ENCODE data around the gene ADAMTSL2. TPM values are rescaled to one million over a fixed set of nuclear protein-coding genes. Genes with fewer than 3 reads are reported as not detected.
A peak's percentile ranks its signal among the peaks of the same experiment; 100 is the strongest.

ADAMTSL2 gene
- total RNA-seq, 1 donor from 2014 or later = 2.0 TPM

DNA sequence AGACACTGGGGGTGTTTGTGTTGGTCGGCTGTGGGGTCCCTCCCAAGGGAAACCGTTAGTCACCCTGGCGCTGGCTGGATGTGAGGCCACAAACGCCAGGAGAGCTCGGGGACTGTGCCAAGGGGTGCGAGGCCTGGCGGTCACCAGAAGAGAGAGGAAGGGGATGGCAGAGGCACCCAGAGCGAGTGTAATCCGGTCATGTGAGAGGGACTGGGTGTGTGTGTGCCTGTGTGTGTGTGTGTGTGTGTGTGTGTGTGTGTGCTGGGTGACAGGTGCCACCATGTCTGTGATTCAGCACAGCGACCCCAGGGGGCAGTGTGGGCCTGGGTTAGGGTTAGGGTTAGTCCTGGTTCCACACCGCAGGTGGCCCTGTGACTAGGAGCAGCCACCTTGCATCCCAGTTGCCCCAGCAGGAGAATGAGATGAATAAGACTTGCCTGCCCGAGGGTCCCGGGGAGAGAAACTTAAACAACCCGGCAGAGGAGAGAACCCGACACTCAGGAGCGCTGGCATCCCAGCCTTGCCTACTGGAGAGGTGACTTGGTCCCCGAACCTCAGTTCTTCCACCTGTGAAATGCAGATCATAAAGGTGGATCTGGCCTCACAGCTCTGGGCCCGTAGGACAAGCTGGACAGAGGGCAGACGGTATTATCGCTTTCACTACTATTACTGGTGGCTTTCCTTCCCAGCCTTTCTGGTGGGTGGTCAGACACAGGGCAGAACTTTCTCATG is 1.4 kb upstream of the ADAMTSL2 start:
- H3K4me1 ChIP-seq = peaks cover 27% of the 10 kb centered on the region
- no peaks in the 10 kb centered on the region for H3K9me3 ChIP-seq
- no peaks in the 10 kb centered on the region for H3K36me3 ChIP-seq
- TF ChIP-seq, protein P1, sequence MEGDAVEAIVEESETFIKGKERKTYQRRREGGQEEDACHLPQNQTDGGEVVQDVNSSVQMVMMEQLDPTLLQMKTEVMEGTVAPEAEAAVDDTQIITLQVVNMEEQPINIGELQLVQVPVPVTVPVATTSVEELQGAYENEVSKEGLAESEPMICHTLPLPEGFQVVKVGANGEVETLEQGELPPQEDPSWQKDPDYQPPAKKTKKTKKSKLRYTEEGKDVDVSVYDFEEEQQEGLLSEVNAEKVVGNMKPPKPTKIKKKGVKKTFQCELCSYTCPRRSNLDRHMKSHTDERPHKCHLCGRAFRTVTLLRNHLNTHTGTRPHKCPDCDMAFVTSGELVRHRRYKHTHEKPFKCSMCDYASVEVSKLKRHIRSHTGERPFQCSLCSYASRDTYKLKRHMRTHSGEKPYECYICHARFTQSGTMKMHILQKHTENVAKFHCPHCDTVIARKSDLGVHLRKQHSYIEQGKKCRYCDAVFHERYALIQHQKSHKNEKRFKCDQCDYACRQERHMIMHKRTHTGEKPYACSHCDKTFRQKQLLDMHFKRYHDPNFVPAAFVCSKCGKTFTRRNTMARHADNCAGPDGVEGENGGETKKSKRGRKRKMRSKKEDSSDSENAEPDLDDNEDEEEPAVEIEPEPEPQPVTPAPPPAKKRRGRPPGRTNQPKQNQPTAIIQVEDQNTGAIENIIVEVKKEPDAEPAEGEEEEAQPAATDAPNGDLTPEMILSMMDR (IDR thresholded peaks at IDR 0.05) = peak in 1 of 3 experiments; percentile 35
- TF ChIP-seq POLR2A (IDR thresholded peaks at IDR 0.05) = no peak
- H3K4me3 ChIP-seq = no peak overlapping the region
- intact Hi-C loops (cut with DNase I) = loop anchor here (10.0 kb wide), 1 partner anchor 182 kb away; no protein-coding TSS in a partner anchor
- DNase-seq (ENCODE audit: extremely low spot score in 2 of 2) = no peak
- H3K27ac ChIP-seq = no peak overlapping the region
- H3K27me3 ChIP-seq = no peaks in the 10 kb centered on the region

DNA sequence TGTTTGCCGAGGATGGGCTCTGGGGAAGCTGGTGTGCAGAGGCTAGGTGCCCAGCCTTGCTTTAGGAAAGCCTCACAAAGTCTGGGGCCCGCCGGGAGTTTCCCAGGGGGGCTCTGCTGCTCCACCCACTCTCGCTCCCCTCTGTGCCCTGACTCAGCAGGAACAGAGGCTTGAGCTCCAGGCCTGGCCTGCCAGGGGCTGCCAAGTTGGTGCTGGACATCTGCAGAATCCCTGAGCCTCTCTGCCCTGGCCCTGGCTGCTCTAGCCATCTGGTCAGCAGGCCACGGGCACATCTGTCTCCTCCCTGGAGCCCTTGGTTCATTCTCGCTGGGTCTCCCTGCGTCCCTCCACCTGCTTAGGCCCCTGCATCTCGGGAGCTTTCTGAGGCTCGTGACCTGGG is 647 bp upstream of the ADAMTSL2 start:
- TF ChIP-seq POLR2A (IDR thresholded peaks at IDR 0.05) = no peak
- peaks cover 29% of the 10 kb centered on the region for H3K4me1 ChIP-seq
- H3K9me3 ChIP-seq = no peaks in the 10 kb centered on the region
- no peak for DNase-seq (ENCODE audit: extremely low spot score in 2 of 2)
- H3K4me3 ChIP-seq = peak overlapping the region; percentile 33 to 47
- intact Hi-C loops (cut with DNase I) = loop anchor here (10.0 kb wide), 1 partner anchor 181 kb away; no protein-coding TSS in a partner anchor
- H3K36me3 ChIP-seq = no peaks in the 10 kb centered on the region
- peak overlapping the region; percentile 13 for H3K27ac ChIP-seq
- no peaks in the 10 kb centered on the region for H3K27me3 ChIP-seq

DNA sequence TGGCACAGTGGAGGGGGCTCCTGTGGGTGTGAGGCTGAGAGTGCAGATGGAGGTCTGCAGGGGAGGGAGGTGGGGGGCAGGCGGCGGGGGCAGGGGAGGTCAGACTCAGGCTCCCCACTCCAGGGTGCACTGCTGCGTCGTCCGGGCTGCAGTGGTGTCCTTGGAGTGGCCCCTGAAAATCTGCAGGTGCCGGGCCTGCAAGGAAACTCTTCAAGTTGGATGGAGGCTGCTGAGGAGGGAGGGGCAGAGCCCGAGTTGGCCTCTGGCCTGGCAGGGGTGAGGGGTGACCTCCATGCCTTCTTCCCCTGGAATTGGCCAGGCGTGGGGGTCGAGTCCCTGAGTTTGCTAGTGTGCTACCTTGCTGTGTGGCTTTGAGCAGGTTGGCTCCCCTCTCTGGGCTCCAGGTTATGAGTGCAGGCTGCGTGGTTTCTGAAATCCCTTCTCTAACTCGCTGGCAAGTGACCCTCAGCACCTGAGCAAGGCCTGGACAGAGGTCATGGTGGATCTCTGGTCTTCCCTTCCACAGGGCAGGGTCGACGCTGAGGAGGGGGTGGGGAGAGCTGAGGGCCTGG is 888 bp downstream of the ADAMTSL2 start:
- peaks cover 40% of the 10 kb centered on the region for H3K4me1 ChIP-seq

DNA sequence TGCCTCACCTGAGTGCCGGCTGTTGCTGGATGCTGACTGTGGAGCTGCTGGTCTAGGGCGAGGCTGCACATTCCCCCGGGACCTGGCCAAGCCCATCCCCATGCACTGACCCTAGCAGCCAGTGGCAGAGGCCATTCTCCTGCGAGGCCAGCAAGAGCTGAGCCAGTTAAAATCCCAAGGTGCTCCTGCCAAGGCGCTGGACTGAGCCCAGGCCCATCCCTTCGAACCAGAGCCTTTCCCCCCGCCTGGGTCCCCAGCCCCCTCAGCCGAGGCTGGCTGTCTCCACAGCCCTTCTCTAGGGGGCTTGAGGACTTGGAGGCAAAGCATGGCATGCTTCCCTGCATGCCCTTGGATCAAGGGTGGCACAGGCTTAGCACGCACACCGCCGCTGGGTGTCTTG is 1.6 kb downstream of the ADAMTSL2 start:
- Histone ChIP-seq H3K27ac (no peak overlapping the region), H3K4me1 (peaks cover 40% of the 10 kb centered on the region), H3K9me3 (no peaks in the 10 kb centered on the region), H3K36me3 (no peaks in the 10 kb centered on the region), H3K27me3 (no peaks in the 10 kb centered on the region), H3K4me3 (no peak overlapping the region)
- no peak for DNase-seq (ENCODE audit: extremely low spot score in 2 of 2)
- TF ChIP-seq POLR2A (IDR thresholded peaks at IDR 0.05) (no peak), POLR2AphosphoS5 (IDR thresholded peaks at IDR 0.05; ENCODE audit: insufficient read depth in 1 of 2, low read depth in 1 of 2) (no peak)
- TF ChIP-seq, protein P1 (IDR thresholded peaks at IDR 0.05) = no peak
- intact Hi-C loops (cut with DNase I) = loop anchor here (10.0 kb wide), 1 partner anchor 179 kb away; no protein-coding TSS in a partner anchor

More for the DNA sequence above, 888 bp downstream of the ADAMTSL2 start:
- intact Hi-C loops (cut with DNase I) = loop anchor here (10.0 kb wide), 1 partner anchor 179 kb away; no protein-coding TSS in a partner anchor
- H3K9me3 ChIP-seq = no peaks in the 10 kb centered on the region
- DNase-seq (ENCODE audit: extremely low spot score in 2 of 2) = no peak
- TF ChIP-seq POLR2AphosphoS5 (IDR thresholded peaks at IDR 0.05; ENCODE audit: insufficient read depth in 1 of 2, low read depth in 1 of 2) (no peak), POLR2A (IDR thresholded peaks at IDR 0.05) (no peak)
- TF ChIP-seq, protein P1 (IDR thresholded peaks at IDR 0.05) = no peak
- no peaks in the 10 kb centered on the region for H3K27me3 ChIP-seq
- no peak overlapping the region for H3K27ac ChIP-seq
- peak overlapping the region; percentile 33 to 47 for H3K4me3 ChIP-seq
- H3K36me3 ChIP-seq = no peaks in the 10 kb centered on the region

DNA sequence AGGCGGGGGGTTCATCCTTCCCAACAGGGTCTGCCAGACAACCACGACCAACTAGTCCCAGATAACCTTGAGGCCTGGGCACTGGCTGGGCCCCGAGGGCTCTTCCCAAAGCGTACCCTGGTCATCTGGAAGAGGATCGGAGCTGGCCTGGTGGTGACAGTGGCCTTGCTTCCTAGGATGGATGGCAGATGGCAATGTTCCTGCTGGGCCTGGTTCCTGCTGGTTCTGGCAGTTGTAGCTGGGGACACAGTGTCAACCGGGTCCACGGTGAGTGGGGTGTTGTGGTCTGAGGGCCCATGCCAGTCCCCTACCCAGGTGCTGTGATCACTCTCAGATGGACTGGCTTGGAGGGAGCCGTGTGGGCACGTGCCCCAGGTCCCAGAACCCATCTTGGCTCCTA is 2.0 kb downstream of the ADAMTSL2 start:
- DNase-seq (ENCODE audit: extremely low spot score in 2 of 2) = no peak
- Histone ChIP-seq H3K9me3 (no peaks in the 10 kb centered on the region), H3K27me3 (no peaks in the 10 kb centered on the region), H3K4me1 (peaks cover 40% of the 10 kb centered on the region), H3K4me3 (no peak overlapping the region), H3K27ac (no peak overlapping the region), H3K36me3 (no peaks in the 10 kb centered on the region)
- intact Hi-C loops (cut with DNase I) = loop anchor here (10.0 kb wide), 1 partner anchor 178 kb away; no protein-coding TSS in a partner anchor
- TF ChIP-seq, protein P1 (IDR thresholded peaks at IDR 0.05) = no peak
- TF ChIP-seq POLR2A (IDR thresholded peaks at IDR 0.05) (no peak), POLR2AphosphoS5 (IDR thresholded peaks at IDR 0.05; ENCODE audit: insufficient read depth in 1 of 2, low read depth in 1 of 2) (no peak)

Measured in vagina (tissue), 2 donors.